Activated B cell treated with CpG ODN at 0.5 μM for 24 hours (primary cell): ENCODE results near the gene INMT. TPM values are rescaled to one million over a fixed set of nuclear protein-coding genes. Genes with fewer than 3 reads are reported as not detected.

Experiments
- ATAC-seq: fragments of 200-7000 bp; cut with Tn5 transposase; one replicate; pipeline ENCODE4 v1.10.0; 2021; ENCODE audit warnings: low read depth, mild to moderate bottlenecking, moderate library complexity
- CTCF ChIA-PET: fragments of 350-600 bp; sonication (Branson Sonifier 250); formaldehyde crosslinking; loops from one replicate; lab custom pipeline; 2021; ENCODE audit warnings: antibody characterized with exemption; lab: Charles Lee
- POLR2A ChIA-PET: fragments of 350-600 bp; sonication (Branson Sonifier 250); formaldehyde crosslinking; loops from one replicate; lab custom pipeline; 2021; ENCODE audit warnings: antibody characterized with exemption; lab: Charles Lee
- DNase-seq: peaks from one replicate; pipeline ENCODE4 v3.0.0; 2022
- H3K27ac Mint-ChIP-seq: one replicate; pipeline ENCODE4 v1.8.0; 2020; ENCODE audit warnings: mixed read lengths
- H3K27me3 Mint-ChIP-seq: one replicate; pipeline ENCODE4 v1.8.0; 2021; ENCODE audit warnings: mixed read lengths
- H3K36me3 Mint-ChIP-seq: one replicate; pipeline ENCODE4 v1.8.0; 2021; ENCODE audit warnings: low read depth, mixed read lengths
- H3K4me1 Mint-ChIP-seq: one replicate; pipeline ENCODE4 v1.8.0; 2021; ENCODE audit warnings: mixed read lengths
- H3K4me3 Mint-ChIP-seq: one replicate; pipeline ENCODE4 v1.8.0; 2020; ENCODE audit warnings: mild to moderate bottlenecking, mixed read lengths
- H3K9me3 Mint-ChIP-seq: one replicate; pipeline ENCODE4 v1.8.0; 2020; ENCODE audit warnings: mixed read lengths
- CTCF ChIP-seq: fragments of 200-600 bp; IDR thresholded peaks from one replicate; pipeline ENCODE4 v1.8.0; 2022; ENCODE audit warnings: antibody characterized with exemption, mild to moderate bottlenecking
- intact Hi-C: fragments of 100-400 bp; cut with micrococcal nuclease; formaldehyde crosslinking; loops from one replicate; pipeline ENCODE4 v1.15.1; 2024
- total RNA-seq: library from RNA; stranded (reverse); gene quantifications from 2 replicates; pipeline ENCODE4 v1.2.3, GENCODE V29; 2022

INMT gene
- total RNA-seq, 1 donor from 2014 or later, result 0.11 TPM

DNA sequence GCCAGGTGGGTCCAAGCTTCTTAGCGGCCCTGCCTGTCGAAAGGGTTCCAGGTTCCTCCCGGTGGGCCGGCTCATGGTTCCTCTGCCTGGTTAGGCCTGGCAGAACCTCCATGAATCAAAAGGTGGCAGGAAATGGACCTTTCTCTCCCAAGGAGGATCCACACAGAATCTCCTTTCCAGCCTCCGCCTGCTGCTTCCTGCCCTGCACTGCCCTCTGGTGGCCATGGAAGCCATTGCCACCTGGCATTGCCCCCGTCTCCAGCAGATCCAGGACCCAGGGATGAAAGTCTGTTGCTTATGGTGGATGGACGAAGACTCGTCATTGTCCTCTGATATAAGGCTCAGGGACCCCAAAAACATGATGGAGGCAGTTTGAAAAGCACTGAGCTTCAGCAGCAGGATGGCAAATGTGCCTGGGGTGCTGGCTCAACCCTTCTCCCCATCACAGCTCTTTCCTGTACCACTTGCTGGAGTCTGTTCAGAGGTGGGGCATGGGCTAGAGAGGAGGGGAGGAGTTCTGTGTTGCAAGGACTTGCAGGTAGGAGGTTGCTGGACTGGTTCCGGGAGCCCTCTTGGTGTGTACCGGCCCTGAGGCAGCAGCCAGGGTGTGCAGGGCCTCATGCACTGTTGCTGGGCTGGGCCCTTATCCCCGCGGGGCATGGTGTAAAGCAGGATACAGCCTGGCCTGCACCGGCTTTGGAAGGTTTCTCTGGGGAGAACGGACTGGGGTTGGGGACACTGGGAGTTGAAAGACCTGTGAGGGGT is 11.3 kb upstream of the INMT start:
- Mint-ChIP-seq H3K27ac (no peak overlapping the region), H3K4me1 (peaks cover 2% of the 10 kb centered on the region)

GRCh38 chr7:30741289-30741688 is 10.6 kb upstream of the INMT start:
- ChIA-PET CTCF (interaction anchor here (0.6 kb wide), 1 partner anchor 33 kb away, joined by 3 read pairs; no protein-coding TSS in a partner anchor), POLR2A (no interaction called here)
- TF ChIP-seq CTCF, result no peak
- Mint-ChIP-seq H3K9me3 (no peaks in the 10 kb centered on the region), H3K4me3 (no peak overlapping the region), H3K27ac (no peak overlapping the region), H3K4me1 (peaks cover 2% of the 10 kb centered on the region), H3K27me3 (peaks cover 4% of the 10 kb centered on the region), H3K36me3 (no peaks in the 10 kb centered on the region)
- intact Hi-C loops, result loop anchor here (2.0 to 5.0 kb wide), 3 partner anchors 146 to 229 kb away; partner anchors contain the start of gene GARS1
- DNase-seq (no peak), ATAC-seq (no peak)

More for the DNA sequence above, 11.3 kb upstream of the INMT start:
- intact Hi-C loops, result loop anchor here (1.0 to 5.0 kb wide), 4 partner anchors 38 to 228 kb away; partner anchors contain the start of gene GARS1
- Mint-ChIP-seq H3K27me3 (peaks cover 4% of the 10 kb centered on the region), H3K9me3 (no peaks in the 10 kb centered on the region), H3K4me3 (no peak overlapping the region), H3K36me3 (no peaks in the 10 kb centered on the region)
- ChIA-PET POLR2A (no interaction called here), CTCF (interaction anchor here (0.6 to 1.7 kb wide), 11 partner anchors 10 to 465 kb away, joined by 3 to 8 read pairs (median 4); no protein-coding TSS in a partner anchor)
- peak; percentile 53 for DNase-seq
- ATAC-seq, result peak; percentile 57
- TF ChIP-seq CTCF, result peak; percentile 94

- Mint-ChIP-seq H3K9me3 (no peaks in the 10 kb centered on the region), H3K27me3 (peaks cover 4% of the 10 kb centered on the region), H3K4me3 (no peak overlapping the region), H3K27ac (no peak overlapping the region), H3K4me1 (no peaks in the 10 kb centered on the region), H3K36me3 (no peaks in the 10 kb centered on the region)
- no peak for TF ChIP-seq CTCF
- no peak for DNase-seq
- intact Hi-C loops, result loop anchor here (5.0 kb wide), 1 partner anchor 231 kb away; no protein-coding TSS in a partner anchor
- ChIA-PET CTCF (no interaction called here), POLR2A (no interaction called here)
- ATAC-seq, result no peak
Measured at GRCh38 chr7:30743371-30744074, 8.4 kb upstream of the INMT start.

- CTCF ChIA-PET, result no interaction called here
- intact Hi-C loops, result loop anchor here (5.0 kb wide), 1 partner anchor 232 kb away; no protein-coding TSS in a partner anchor
- Mint-ChIP-seq H3K27ac (no peak overlapping the region), H3K4me1 (no peaks in the 10 kb centered on the region), H3K4me3 (no peak overlapping the region), H3K27me3 (peaks cover 4% of the 10 kb centered on the region), H3K36me3 (no peaks in the 10 kb centered on the region), H3K9me3 (no peaks in the 10 kb centered on the region)
- no peak for ATAC-seq
- POLR2A ChIA-PET, result no interaction called here
- no peak for TF ChIP-seq CTCF
- no peak for DNase-seq
Measured at GRCh38 chr7:30744075-30744417, 7.9 kb upstream of the INMT start.
